GM10847 (cell line): ENCODE measurements around the gene NCSTN.

ENCODE experiments used
- POLR2A ChIP-seq: IDR thresholded peaks from 2 replicates; pipeline ENCODE4 v1.6.1; 2011; ENCODE audit not compliant: insufficient read length; ENCODE audit errors: extremely low read depth

Gene NCSTN

GRCh38 chr1:160375788-160376524 lies 32.8 kb downstream of the NCSTN start:
- TF ChIP-seq POLR2A: no peak

- no peak for TF ChIP-seq POLR2A
Measured at GRCh38 chr1:160376525-160377131, 33.4 kb downstream of the NCSTN start.

- no peak for TF ChIP-seq POLR2A
Measured at GRCh38 chr1:160377585-160378206, 34.5 kb downstream of the NCSTN start.

- no peak for TF ChIP-seq POLR2A
Measured at GRCh38 chr1:160394673-160395072, 51.5 kb downstream of the NCSTN start.

DNA sequence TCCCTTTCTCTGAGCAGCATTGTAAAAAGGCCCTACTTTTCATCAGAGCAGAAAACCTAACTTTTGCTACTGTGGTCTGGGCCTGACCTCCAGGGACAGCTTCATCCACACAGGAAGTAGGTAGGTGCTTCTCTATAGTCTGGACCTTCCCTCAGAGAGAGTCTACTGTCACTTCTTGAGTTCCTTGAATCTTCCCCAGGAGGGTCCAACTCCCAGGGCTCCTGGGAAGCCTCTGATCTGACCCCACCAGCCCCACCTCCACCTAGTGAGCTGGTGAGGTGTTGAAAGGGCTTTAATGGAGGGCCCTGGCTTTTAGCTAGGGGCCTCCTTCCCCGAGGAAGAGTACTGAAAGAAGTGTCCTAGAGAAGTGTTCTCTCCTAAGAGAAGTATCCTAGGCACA lies 54.5 kb downstream of the NCSTN start:
- TF ChIP-seq POLR2A: no peak

DNA sequence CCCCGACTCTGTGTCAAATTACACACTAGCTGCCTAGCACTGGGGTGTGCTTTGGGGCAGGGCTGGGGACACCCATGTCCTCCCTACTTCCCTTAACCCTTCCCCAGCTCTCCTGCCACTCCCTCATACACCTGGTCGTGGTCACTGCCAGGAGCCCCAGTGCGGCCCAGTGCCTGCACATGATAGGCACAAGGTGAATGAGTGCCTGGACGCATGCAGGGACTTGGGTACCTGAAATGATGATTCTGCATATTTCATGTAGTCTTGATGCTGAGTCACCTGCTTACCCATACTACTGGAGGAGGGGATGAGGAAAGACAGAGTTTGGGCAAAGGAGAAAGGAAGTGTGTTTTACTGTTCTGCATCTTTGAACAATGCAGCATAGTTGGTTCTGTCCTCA lies 55.6 kb downstream of the NCSTN start:
- TF ChIP-seq POLR2A: no peak

GRCh38 chr1:160399544-160400222 lies 56.5 kb downstream of the NCSTN start:
- no peak for TF ChIP-seq POLR2A

DNA sequence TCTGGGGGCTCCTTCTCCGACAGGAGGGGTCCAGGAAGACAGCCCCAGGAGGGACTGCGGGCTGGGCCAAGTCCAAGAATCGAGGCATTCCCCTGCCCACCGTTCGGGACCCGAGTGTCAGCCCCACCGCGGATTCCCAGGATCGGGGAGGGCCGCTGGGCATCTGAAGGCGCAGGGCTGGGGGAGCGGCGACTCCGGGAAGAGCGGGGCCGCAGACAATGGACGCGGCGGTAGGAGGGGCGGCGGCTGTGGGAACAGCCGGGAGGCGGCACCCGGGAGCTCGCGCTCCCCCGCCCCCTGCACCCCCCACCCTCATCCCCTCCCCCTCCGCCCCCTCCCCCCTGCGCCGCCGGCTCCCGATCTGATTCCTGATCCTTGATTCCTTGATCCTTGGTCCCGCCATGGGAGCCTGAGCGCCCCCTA lies 57.1 kb downstream of the NCSTN start, which contains the start of gene VANGL2:
Gene VANGL2, plus strand, starts transcription at position 342 of the 423 bp plus-strand sequence. CDS start 15,274 bp downstream, outside the sequence.
- no peak for TF ChIP-seq POLR2A

GRCh38 chr1:160400646-160401486 lies 57.7 kb downstream of the NCSTN start:
- no peak for TF ChIP-seq POLR2A

DNA sequence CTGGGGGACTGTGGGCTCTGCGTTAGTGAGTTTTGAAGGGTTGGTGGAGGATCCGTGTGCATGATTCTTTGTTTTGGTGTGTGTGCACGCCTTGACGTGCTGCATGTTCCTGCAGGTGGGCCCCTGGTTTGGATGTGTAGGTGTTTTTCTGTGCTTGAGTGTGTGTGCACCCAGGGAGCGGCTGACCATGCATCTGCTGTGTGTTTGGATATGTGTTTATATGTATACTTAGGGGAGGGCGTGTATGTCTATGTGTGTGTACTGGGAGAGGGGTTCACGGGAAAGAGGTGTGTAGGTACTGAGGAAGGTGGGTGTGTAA lies 58.3 kb downstream of the NCSTN start:
- TF ChIP-seq POLR2A: no peak

- no peak for TF ChIP-seq POLR2A
Measured at GRCh38 chr1:160402001-160402795, 59.0 kb downstream of the NCSTN start.

DNA sequence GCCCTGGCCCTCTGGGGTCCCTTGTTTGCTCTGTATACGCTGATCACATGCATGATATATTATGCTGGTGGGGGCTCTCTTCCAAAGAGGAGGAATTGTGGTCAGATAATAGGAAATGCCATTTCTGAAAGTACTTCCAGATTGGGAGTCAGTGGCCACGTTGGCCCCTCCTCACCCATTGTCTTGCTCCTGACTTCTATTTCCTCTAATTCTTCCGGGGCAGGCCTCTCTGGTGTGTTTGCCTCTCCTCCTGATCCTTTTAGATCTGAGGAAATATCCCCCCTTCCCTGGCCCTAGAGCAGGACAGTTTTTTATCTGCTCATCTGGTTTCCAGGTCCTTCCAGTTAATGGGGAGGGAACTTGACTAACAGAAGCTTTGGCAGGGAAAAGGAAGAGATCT lies 60.1 kb downstream of the NCSTN start:
- TF ChIP-seq POLR2A: no peak

DNA sequence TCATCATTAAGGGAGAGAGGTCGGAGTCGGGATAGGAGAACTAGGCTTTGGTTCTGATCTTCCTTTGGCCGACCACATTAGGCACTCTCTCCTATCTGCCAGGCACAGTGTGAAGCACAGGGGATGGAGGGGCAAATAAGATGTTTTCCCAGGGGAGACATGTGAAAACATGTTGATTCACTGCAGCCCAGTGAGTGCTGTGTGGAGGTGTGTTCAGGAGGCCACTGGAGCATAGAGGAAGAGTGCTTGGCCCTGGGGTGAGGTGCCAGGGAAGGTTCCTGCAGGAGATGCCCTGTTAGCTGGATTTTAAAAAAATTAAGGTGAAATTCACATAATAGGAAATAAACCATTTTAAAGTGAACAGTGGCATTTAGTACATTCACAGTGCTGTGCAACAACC lies 60.9 kb downstream of the NCSTN start:
- TF ChIP-seq POLR2A: no peak

DNA sequence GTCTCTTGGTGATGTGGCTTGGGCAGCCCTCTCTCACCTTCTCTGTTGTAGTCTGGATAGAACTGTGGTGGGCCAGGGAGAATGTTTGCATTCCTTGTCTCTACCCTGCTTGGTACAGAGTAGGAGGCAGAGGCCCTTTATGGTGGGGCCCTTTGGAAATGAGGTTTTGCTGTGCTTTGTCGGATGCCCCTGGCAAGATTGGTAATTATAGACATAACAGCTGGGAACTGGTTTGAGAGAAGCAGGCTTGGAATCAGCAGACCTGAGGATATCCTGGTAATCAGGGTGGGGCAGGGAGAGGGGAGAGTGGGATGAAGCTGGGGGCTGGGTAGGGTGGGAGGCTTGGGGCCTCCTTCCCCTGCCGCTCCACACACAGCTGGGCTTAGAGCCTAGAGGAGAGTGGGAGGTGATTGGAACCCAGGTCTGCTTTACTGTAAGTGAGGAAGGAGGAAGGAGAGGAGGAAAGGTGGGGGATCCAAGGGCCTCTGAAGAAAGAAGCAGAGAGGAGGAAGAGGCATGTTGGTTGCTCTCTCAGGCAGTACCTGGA lies 62.2 kb downstream of the NCSTN start:
- TF ChIP-seq POLR2A: no peak
